ENCODE data around the gene COPRS. TPM values are rescaled to one million over a fixed set of nuclear protein-coding genes. Genes with fewer than 3 reads are reported as not detected.

Gene COPRS
- total RNA-seq, result 78.6 and 105 TPM in 2 replicates

DNA sequence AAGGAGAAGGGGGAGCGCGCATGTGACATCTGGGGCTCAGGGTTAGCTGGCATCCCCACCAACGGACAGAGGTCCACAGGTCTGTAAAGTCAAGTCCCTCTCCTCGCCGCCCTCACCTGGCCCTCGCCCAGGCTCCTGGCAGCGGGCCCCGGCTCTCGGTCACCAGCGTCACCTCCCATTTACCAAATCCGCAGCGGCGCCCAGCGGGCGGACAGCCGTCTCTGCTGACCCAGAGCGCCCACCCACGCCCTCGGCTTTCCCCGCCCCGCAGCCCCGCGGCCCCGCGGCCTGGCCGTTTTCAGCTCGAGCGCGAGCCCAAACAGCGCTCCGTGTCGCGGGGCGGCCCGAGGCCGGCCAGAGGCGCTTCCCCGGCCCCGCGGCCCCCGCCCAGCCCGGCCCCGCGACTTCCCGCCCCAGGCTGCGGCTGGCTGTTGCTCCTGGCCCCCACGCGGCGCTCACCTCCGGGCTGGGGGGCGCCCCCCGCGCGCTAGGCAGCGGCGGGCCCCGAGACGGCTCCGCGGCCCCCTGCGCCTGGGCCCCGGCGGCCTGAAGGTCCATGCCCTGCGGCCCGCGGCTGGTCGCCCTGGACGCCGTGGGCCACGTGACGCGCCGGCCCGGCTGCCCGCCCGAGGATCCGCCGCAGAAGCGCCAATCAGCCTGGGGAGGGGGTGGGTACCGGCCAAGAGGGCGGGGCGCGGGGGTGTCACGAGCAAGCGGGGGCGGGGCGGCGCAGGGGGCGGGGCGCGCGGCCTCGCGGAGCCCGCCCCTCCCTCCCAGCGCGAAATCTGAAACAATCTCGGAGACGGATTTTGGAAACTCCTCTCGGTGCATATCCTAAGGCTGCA lies at the start of gene COPRS:
TSS of gene COPRS (minus strand) at position 603 of the 845 bp plus-strand sequence. CDS start at position 558, 45 bp downstream.

Other genes starting within 250 kb of the COPRS start
- 18.6 and 20.7 TPM in 2 replicates for gene UTP6, start 42.5 kb upstream of the COPRS start, total RNA-seq
- gene SUZ12, start 77.8 kb upstream of the COPRS start, total RNA-seq, result 4.2 and 4.9 TPM in 2 replicates
- gene LRRC37B, start 148.1 kb upstream of the COPRS start, total RNA-seq, result 4.8 and 6.4 TPM in 2 replicates

Data from pericardium fibroblast (primary cell).